ENCODE measurements around the gene UGT1A9.
"Not testable (repeated sequence)": the region's sequence is repeated elsewhere in the genome, so short reads cannot be mapped to it uniquely, and the experiment has no call there.

Gene UGT1A9

DNA sequence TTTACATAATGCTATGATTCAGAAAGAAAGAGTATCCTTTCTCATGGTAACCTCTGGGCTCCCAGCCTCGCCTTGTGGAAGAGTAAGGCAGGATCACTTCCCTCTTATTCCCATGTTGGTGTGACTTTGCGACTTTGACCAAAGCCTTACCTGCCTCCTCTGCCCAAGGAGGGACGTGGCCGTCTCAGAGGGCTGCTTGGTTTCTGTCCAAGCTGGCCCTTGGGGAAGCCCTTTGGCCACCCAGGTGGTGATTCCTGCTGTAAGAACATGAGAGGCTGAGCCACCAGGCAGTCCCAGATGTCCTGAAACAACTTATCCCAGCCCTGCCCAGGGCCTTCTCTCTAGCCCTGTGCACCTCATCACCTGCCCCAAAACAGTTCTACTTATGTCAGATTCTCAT is 27.0 kb downstream of the UGT1A9 start:
- Histone ChIP-seq H3K4me3 (ENCODE audit: low read depth in 1 of 2, low read length in 1 of 2) (no peak overlapping the region), H3K27ac (no peak overlapping the region), H3K36me3 (no peaks in the 10 kb centered on the region), H3K27me3 (no peaks in the 10 kb centered on the region), H3K4me1 (ENCODE audit: control insufficient read depth in 1 of 2, insufficient read depth in 1 of 2, low read depth in 1 of 2, low read length in 1 of 2) (no peaks in the 10 kb centered on the region), H3K9me3 (no peaks in the 10 kb centered on the region)
- no peak for TF ChIP-seq CTCF (IDR thresholded peaks at IDR 0.05)

- no peak overlapping the region for H3K27ac ChIP-seq
- H3K9me3 ChIP-seq = no peaks in the 10 kb centered on the region
- H3K4me1 ChIP-seq (ENCODE audit: control insufficient read depth in 1 of 2, insufficient read depth in 1 of 2, low read depth in 1 of 2, low read length in 1 of 2) = no peaks in the 10 kb centered on the region
- TF ChIP-seq CTCF (IDR thresholded peaks at IDR 0.05) = no peak
- no peaks in the 10 kb centered on the region for H3K36me3 ChIP-seq
- H3K27me3 ChIP-seq = no peaks in the 10 kb centered on the region
- no peak overlapping the region for H3K4me3 ChIP-seq (ENCODE audit: low read depth in 1 of 2, low read length in 1 of 2)
Observed at GRCh38 chr2:233699424-233700027, 27.8 kb downstream of the UGT1A9 start.

- no peaks in the 10 kb centered on the region for H3K27me3 ChIP-seq
- no peak for TF ChIP-seq CTCF (IDR thresholded peaks at IDR 0.05)
- H3K4me1 ChIP-seq (ENCODE audit: control insufficient read depth in 1 of 2, insufficient read depth in 1 of 2, low read depth in 1 of 2, low read length in 1 of 2) = no peaks in the 10 kb centered on the region
- H3K9me3 ChIP-seq = no peaks in the 10 kb centered on the region
- H3K36me3 ChIP-seq = no peaks in the 10 kb centered on the region
- H3K27ac ChIP-seq = no peak overlapping the region
- H3K4me3 ChIP-seq (ENCODE audit: low read depth in 1 of 2, low read length in 1 of 2) = no peak overlapping the region
Observed at GRCh38 chr2:233700028-233700635, 28.4 kb downstream of the UGT1A9 start.

GRCh38 chr2:233700842-233701241 is 29.1 kb downstream of the UGT1A9 start:
- H3K27ac ChIP-seq; H3K36me3 ChIP-seq; H3K9me3 ChIP-seq; H3K27me3 ChIP-seq; H3K4me3 ChIP-seq (ENCODE audit: low read depth in 1 of 2, low read length in 1 of 2); H3K4me1 ChIP-seq (ENCODE audit: control insufficient read depth in 1 of 2, insufficient read depth in 1 of 2, low read depth in 1 of 2, low read length in 1 of 2): not testable (repeated sequence)

GRCh38 chr2:233702238-233702637 is 30.5 kb downstream of the UGT1A9 start:
- Histone ChIP-seq H3K4me3 (ENCODE audit: low read depth in 1 of 2, low read length in 1 of 2) (no peak overlapping the region), H3K4me1 (ENCODE audit: control insufficient read depth in 1 of 2, insufficient read depth in 1 of 2, low read depth in 1 of 2, low read length in 1 of 2) (no peaks in the 10 kb centered on the region), H3K9me3 (no peaks in the 10 kb centered on the region)

More at GRCh38 chr2:233702238-233702637, 30.5 kb downstream of the UGT1A9 start:
- no peak overlapping the region for H3K27ac ChIP-seq
- TF ChIP-seq CTCF (IDR thresholded peaks at IDR 0.05) = no peak
- H3K27me3 ChIP-seq = no peaks in the 10 kb centered on the region
- no peaks in the 10 kb centered on the region for H3K36me3 ChIP-seq
